Measurements from ENCODE around the gene MAST4.

DNA sequence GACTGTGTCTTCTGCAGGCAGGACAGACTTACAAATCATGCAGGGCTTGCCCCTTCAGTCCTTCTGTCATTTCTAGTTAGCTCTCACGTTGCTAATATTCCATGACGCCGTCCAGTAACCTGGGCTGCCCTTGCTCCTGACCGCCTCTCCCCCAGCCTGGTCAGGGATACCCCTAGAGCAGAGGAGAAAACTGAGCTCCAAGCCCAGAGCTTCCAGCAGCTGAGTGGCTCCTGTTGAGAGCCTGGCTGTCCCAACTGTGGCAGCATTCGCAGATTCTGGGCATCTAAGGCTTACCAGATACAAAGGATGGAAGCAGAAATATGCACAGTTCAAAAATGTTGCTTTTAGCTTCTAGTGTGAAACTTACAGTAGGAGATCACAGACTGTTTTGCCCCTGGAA is 415.2 kb downstream of the MAST4 start:
- no peak for TF ChIP-seq CTCF (IDR thresholded peaks at IDR 0.05)
- TF ChIP-seq EZH2 (IDR thresholded peaks at IDR 0.05) = no peak
- no peak for TF ChIP-seq EZH2phosphoT487 (IDR thresholded peaks at IDR 0.05)

Measured in neural progenitor cell (in vitro differentiated cells).